GM23338 (cell line): ENCODE measurements around the gene PSMD11. TPM values are rescaled to one million over a fixed set of nuclear protein-coding genes. Genes with fewer than 3 reads are reported as not detected.

Experiments used
- ATAC-seq: fragments of 200-7000 bp; cut with Tn5 transposase; 3 replicates; pipeline ENCODE4 v1.9.1; 2020
- DNase-seq: peaks from one replicate; pipeline ENCODE4 v3.0.0-alpha.2; 2015; ENCODE audit warnings: low spot score
- H2AFZ ChIP-seq: fragments of 200-600 bp; sonication (generic); 2 replicates; pipeline ENCODE4 v1.8.0; 2016; ENCODE audit warnings: antibody characterized with exemption, mild to moderate bottlenecking, moderate library complexity
- H3F3A ChIP-seq: fragments of 200-600 bp; sonication (generic); replicated peaks from 2 replicates; pipeline ENCODE4 v1.8.0; 2017; ENCODE audit warnings: antibody characterized with exemption, mixed run types, low read depth
- H3K27ac ChIP-seq: fragments of 200-600 bp; sonication (generic); 2 replicates; pipeline ENCODE4 v1.6.1; 2016; ENCODE audit warnings: low read depth
- H3K27me3 ChIP-seq: fragments of 200-600 bp; sonication (generic); 2 replicates; pipeline ENCODE4 v1.8.0; 2016; ENCODE audit warnings: mild to moderate bottlenecking, mixed run types, moderate library complexity; ENCODE audit not compliant: insufficient read depth
- H3K36me3 ChIP-seq: fragments of 200-600 bp; sonication (generic); 2 replicates; pipeline ENCODE4 v1.8.0; 2016; ENCODE audit warnings: mild to moderate bottlenecking; ENCODE audit not compliant: insufficient read depth
- H3K4me1 ChIP-seq: fragments of 200-600 bp; sonication (generic); 2 replicates; pipeline ENCODE4 v1.8.0; 2016; ENCODE audit warnings: mild to moderate bottlenecking, moderate library complexity; ENCODE audit not compliant: insufficient read depth
- H3K4me2 ChIP-seq: fragments of 200-600 bp; sonication (generic); 2 replicates; pipeline ENCODE4 v1.7.1; 2017; ENCODE audit warnings: mixed run types
- H3K4me3 ChIP-seq: fragments of 200-600 bp; sonication (generic); 2 replicates; pipeline ENCODE4 v1.6.1; 2016; ENCODE audit warnings: mixed run types
- H3K79me2 ChIP-seq: fragments of 200-600 bp; sonication (generic); replicated peaks from 2 replicates; pipeline ENCODE4 v1.8.0; 2017; ENCODE audit warnings: mild to moderate bottlenecking; ENCODE audit not compliant: insufficient read depth
- H3K9me2 ChIP-seq: fragments of 200-600 bp; sonication (generic); 2 replicates; pipeline ENCODE4 v1.8.0; 2017; ENCODE audit not compliant: insufficient read depth
- H4K20me1 ChIP-seq: fragments of 200-600 bp; sonication (generic); replicated peaks from 2 replicates; pipeline ENCODE4 v1.8.0; 2017; ENCODE audit warnings: mild to moderate bottlenecking; ENCODE audit not compliant: insufficient read depth
- H3K27ac Mint-ChIP-seq: 2 replicates; pipeline ENCODE4 v1.8.0; 2020; ENCODE audit warnings: inconsistent platforms, mild to moderate bottlenecking, moderate library complexity, mixed read lengths
- H3K27me3 Mint-ChIP-seq: 3 replicates; pipeline ENCODE4 v1.8.0; 2022; ENCODE audit warnings: low read depth, mild to moderate bottlenecking, moderate library complexity, mixed read lengths, inconsistent platforms; ENCODE audit not compliant: insufficient read depth, poor library complexity
- H3K36me3 Mint-ChIP-seq: 3 replicates; pipeline ENCODE4 v1.8.0; 2021; ENCODE audit warnings: low read depth, mild to moderate bottlenecking, inconsistent platforms, moderate library complexity, mixed read lengths
- H3K4me1 Mint-ChIP-seq: 3 replicates; pipeline ENCODE4 v1.8.0; 2020; ENCODE audit warnings: mild to moderate bottlenecking, inconsistent platforms, mixed read lengths
- H3K4me3 Mint-ChIP-seq: 3 replicates; pipeline ENCODE4 v1.8.0; 2021; ENCODE audit warnings: moderate library complexity, mild to moderate bottlenecking, inconsistent platforms, mixed read lengths
- H3K9me3 Mint-ChIP-seq: 3 replicates; pipeline ENCODE4 v1.8.0; 2020; ENCODE audit warnings: moderate library complexity, mild to moderate bottlenecking, inconsistent platforms, mixed read lengths
- CREB1 ChIP-seq: fragments of 250-450 bp; sonication (Bioruptor Pico); IDR thresholded peaks from 2 replicates; pipeline ENCODE4 v1.5.0; 2020; ENCODE audit warnings: low read depth, mild to moderate bottlenecking, moderate library complexity
- CTCF ChIP-seq, 2 experiments: fragments of 200-600 bp in 1 of 2; sonication (generic) in 1 of 2; conservative IDR thresholded peaks; 2 replicates each; pipeline versions ENCODE4 v1.5.1 to v1.6.1; 2016 to 2017; ENCODE audit warnings: antibody characterized with exemption in 2 of 2, low read depth in 2 of 2, mild to moderate bottlenecking in 2 of 2, moderate library complexity in 1 of 2
- JUNB ChIP-seq: IDR thresholded peaks from one replicate; pipeline ENCODE4 v1.6.1; 2016; ENCODE audit warnings: antibody characterized with exemption; ENCODE audit not compliant: unreplicated experiment
- NANOG ChIP-seq: IDR thresholded peaks from 2 replicates; pipeline ENCODE4 v1.6.1; 2016; ENCODE audit warnings: antibody characterized with exemption, borderline replicate concordance
- ZNF462 ChIP-seq: fragments of 250-450 bp; sonication (Bioruptor Pico); IDR thresholded peaks from 2 replicates; pipeline ENCODE4 v1.5.0; 2020; ENCODE audit warnings: mild to moderate bottlenecking, moderate library complexity
- polyA plus RNA-seq: library from polyadenylated mRNA; unstranded; fragments of >200 nt; fragmentation: Nextera tagmentation; extraction: Ambion mirVana; gene quantifications from 2 replicates; pipeline ENCODE4 v1.2.1, GENCODE V29; 2016
- total RNA-seq: library from RNA; depleted of rRNA; stranded (reverse); fragments of >200 nt; shearing (Covaris generic); gene quantifications from 2 replicates; pipeline ENCODE4 v1.2.3, GENCODE V29; 2014

Gene PSMD11
- total and polyA plus RNA-seq, 2 experiments from 2014 or later = 180 to 360 TPM

- H3K27me3 ChIP-seq = no peaks in the 10 kb centered on the region
- Mint-ChIP-seq H3K36me3 (peaks cover 18% of the 10 kb centered on the region), H3K27ac (no peak overlapping the region), H3K27me3 (peaks cover 17% of the 10 kb centered on the region), H3K9me3 (no peaks in the 10 kb centered on the region; the same call in 2 of the 3 replicates), H3K4me3 (no peak overlapping the region), H3K4me1 (peaks cover 47% of the 10 kb centered on the region)
- H3K9me2 ChIP-seq = no peaks in the 10 kb centered on the region
- no peak for TF ChIP-seq NANOG
- no peak for TF ChIP-seq CREB1
- TF ChIP-seq ZNF462 (CRISPR knock-in tag) = no peak
- TF ChIP-seq JUNB = no peak
- no peak for TF ChIP-seq CTCF (conservative IDR thresholded peaks at IDR 0.05; ENCODE audit: low read depth in 2 of 2)
- ATAC-seq (no peak), DNase-seq (no peak)
- 0 out of 2 replicates have a peak, but pooled peaks cover 3% of the 10 kb centered on the region for H3F3A ChIP-seq
- peaks cover 26% of the 10 kb centered on the region; the same call in 1 of the 2 replicates for H3K4me1 ChIP-seq
- H3K36me3 ChIP-seq = no peaks in the 10 kb centered on the region
- no peak overlapping the region for H3K4me3 ChIP-seq
- no peak overlapping the region for H2AFZ ChIP-seq
- no peak overlapping the region for H3K4me2 ChIP-seq
- peaks cover 18% of the 10 kb centered on the region for H3K79me2 ChIP-seq
- H4K20me1 ChIP-seq = peaks cover 11% of the 10 kb centered on the region
- no peak overlapping the region for H3K27ac ChIP-seq
These were observed 49.7 kb downstream of the PSMD11 start for GRCh38 chr17:32493976-32494513.
